IMR-90 (cell line): ENCODE data around the gene PHEX. TPM values are rescaled to one million over a fixed set of nuclear protein-coding genes. Genes with fewer than 3 reads are reported as not detected.

Experiments
- ATAC-seq: fragments of 200-7000 bp; cut with Tn5 transposase; 2 replicates; pipeline ENCODE4 v1.9.1; 2020; ENCODE audit warnings: low read depth, mild to moderate bottlenecking, moderate library complexity
- BruUV-seq: library from RNA; stranded (reverse); fragments of 400-500 nt; replicated peaks from 2 replicates; lab custom pipeline; 2021; lab: Mats Ljungman, UMichigan
- CTCF ChIA-PET: fragments of 300-600 bp; formaldehyde crosslinking; extraction: SDS; loops from one replicate; lab custom pipeline; 2021; ENCODE audit warnings: antibody characterized with exemption; lab: Yijun Ruan, JAX
- POLR2A ChIA-PET: fragments of 300-600 bp; sonication (Branson Sonifier 250); formaldehyde crosslinking; loops from one replicate; lab custom pipeline; 2022; ENCODE audit warnings: antibody characterized with exemption; ENCODE audit not compliant: unreplicated experiment; lab: Charles Lee
- DNase-seq: peaks from one replicate; pipeline ENCODE4 v3.0.0; 2013
- H2AFZ ChIP-seq: replicated peaks from 2 replicates; pipeline ENCODE3; 2013; ENCODE audit warnings: low read length, mild to moderate bottlenecking; ENCODE audit not compliant: poor library complexity
- H2AK5ac ChIP-seq: 2 replicates; pipeline ENCODE4 v1.6.1; 2013; ENCODE audit warnings: low read depth, low read length, inconsistent platforms
- H2AK9ac ChIP-seq: replicated peaks from 2 replicates; pipeline ENCODE3; 2013; ENCODE audit warnings: mild to moderate bottlenecking, low read depth, low read length, moderate library complexity; ENCODE audit not compliant: poor library complexity
- H2BK120ac ChIP-seq: 2 replicates; pipeline ENCODE4 v1.6.1; 2013; ENCODE audit warnings: low read depth, low read length, inconsistent platforms
- H2BK15ac ChIP-seq: 3 replicates; pipeline ENCODE4 v1.6.1; 2013; ENCODE audit warnings: low read depth, low read length, inconsistent platforms
- H2BK20ac ChIP-seq: 2 replicates; pipeline ENCODE4 v1.6.1; 2013; ENCODE audit warnings: low read depth, mild to moderate bottlenecking, inconsistent platforms, low read length, moderate library complexity
- H2BK5ac ChIP-seq: 2 replicates; pipeline ENCODE4 v1.6.1; 2013; ENCODE audit warnings: mild to moderate bottlenecking, low read depth, low read length, inconsistent platforms; ENCODE audit not compliant: poor library complexity, severe bottlenecking
- H3K14ac ChIP-seq: replicated peaks from 2 replicates; pipeline ENCODE4 v1.6.1; 2013; ENCODE audit warnings: low read depth, low read length, inconsistent platforms
- H3K18ac ChIP-seq: 2 replicates; pipeline ENCODE4 v1.6.1; 2013; ENCODE audit warnings: low read depth, low read length, control low read depth
- H3K23ac ChIP-seq: 2 replicates; pipeline ENCODE4 v1.6.1; 2013; ENCODE audit warnings: low read depth, low read length, inconsistent platforms
- H3K27ac ChIP-seq: 2 replicates; pipeline ENCODE4 v1.5.1; 2013; ENCODE audit warnings: mild to moderate bottlenecking, control low read depth, low read length; ENCODE audit not compliant: insufficient read depth
- H3K27me3 ChIP-seq: 2 replicates; pipeline ENCODE4 v1.6.1; 2013; ENCODE audit warnings: low read length; ENCODE audit not compliant: control insufficient read depth, insufficient read depth
- H3K36me3 ChIP-seq: 2 replicates; pipeline ENCODE4 v1.6.1; 2013; ENCODE audit warnings: low read length, mixed read lengths; ENCODE audit not compliant: control insufficient read depth, insufficient read depth
- H3K4ac ChIP-seq: 2 replicates; pipeline ENCODE4 v1.6.1; 2013; ENCODE audit warnings: low read depth, low read length, inconsistent platforms
- H3K4me1 ChIP-seq: 2 replicates; pipeline ENCODE4 v1.6.1; 2013; ENCODE audit warnings: low read length, mixed read lengths; ENCODE audit not compliant: control insufficient read depth, insufficient read depth
- H3K4me2 ChIP-seq: 2 replicates; pipeline ENCODE4 v1.6.1; 2013; ENCODE audit warnings: low read depth, mild to moderate bottlenecking, control low read depth, low read length, moderate library complexity
- H3K4me3 ChIP-seq: 2 replicates; pipeline ENCODE4 v1.5.1; 2013; ENCODE audit warnings: low read depth, mild to moderate bottlenecking, control low read depth, low read length, moderate library complexity; ENCODE audit not compliant: insufficient read depth
- H3K56ac ChIP-seq: 2 replicates; pipeline ENCODE4 v1.6.1; 2013; ENCODE audit warnings: low read length, inconsistent platforms; ENCODE audit not compliant: insufficient read depth; ENCODE audit errors: extremely low read depth
- H3K79me1 ChIP-seq, 2 experiments: 2 replicates each; pipeline ENCODE4 v1.6.1; 2013; ENCODE audit warnings: low read length in 2 of 2, inconsistent platforms in 1 of 2, low read depth in 1 of 2
- H3K9ac ChIP-seq: 2 replicates; pipeline ENCODE4 v1.6.1; 2013; ENCODE audit warnings: low read depth, low read length, control low read depth
- H3K9me1 ChIP-seq: 2 replicates; pipeline ENCODE4 v1.6.1; 2013; ENCODE audit warnings: low read length, inconsistent platforms; ENCODE audit not compliant: insufficient read depth
- H3K9me3 ChIP-seq: 2 replicates; pipeline ENCODE4 v1.6.1; 2013; ENCODE audit warnings: low read length; ENCODE audit not compliant: control insufficient read depth, insufficient read depth
- H4K20me1 ChIP-seq: 2 replicates; pipeline ENCODE4 v1.6.1; 2013; ENCODE audit warnings: low read length, inconsistent platforms; ENCODE audit not compliant: insufficient read depth
- H4K5ac ChIP-seq: 2 replicates; pipeline ENCODE4 v1.6.1; 2013; ENCODE audit warnings: mild to moderate bottlenecking, low read depth, low read length, control low read depth
- H4K8ac ChIP-seq, 2 experiments: 2 replicates each; pipeline ENCODE4 v1.6.1; 2013; ENCODE audit warnings: low read depth in 2 of 2, low read length in 2 of 2, control low read depth in 1 of 2, inconsistent platforms in 1 of 2
- H4K91ac ChIP-seq: 2 replicates; pipeline ENCODE4 v1.6.1; 2013; ENCODE audit warnings: low read depth, low read length, inconsistent platforms; ENCODE audit not compliant: insufficient read depth
- CEBPB ChIP-seq: IDR thresholded peaks from 2 replicates; pipeline ENCODE4 v1.6.1; 2012; ENCODE audit warnings: low read depth, low read length, improper control_type of control experiment
- CHD1 ChIP-seq: IDR thresholded peaks from 2 replicates; pipeline ENCODE4 v1.6.1; 2012; ENCODE audit warnings: low read depth, low read length, improper control_type of control experiment
- FOS ChIP-seq: fragments of 150-350 bp; IDR thresholded peaks from 2 replicates; pipeline ENCODE4 v1.6.1; 2016; ENCODE audit warnings: low read depth, low read length
- NFE2L2 ChIP-seq: fragments of 150-350 bp; IDR thresholded peaks from 2 replicates; pipeline ENCODE4 v1.6.1; 2016; ENCODE audit warnings: low read depth, mild to moderate bottlenecking, low read length
- RCOR1 ChIP-seq: IDR thresholded peaks from 2 replicates; pipeline ENCODE4 v1.6.1; 2012; ENCODE audit warnings: mild to moderate bottlenecking, low read length, improper control_type of control experiment; ENCODE audit not compliant: insufficient replicate concordance
- RFX5 ChIP-seq: IDR thresholded peaks from 2 replicates; pipeline ENCODE4 v1.8.0; 2012; ENCODE audit warnings: low read depth, mild to moderate bottlenecking, low read length, moderate library complexity
- SMC3 ChIP-seq: fragments of 150-350 bp; IDR thresholded peaks from 2 replicates; pipeline ENCODE4 v1.6.1; 2016; ENCODE audit warnings: low read depth, mild to moderate bottlenecking, antibody characterized with exemption, low read length, moderate library complexity
- USF2 ChIP-seq: fragments of 150-350 bp; IDR thresholded peaks from 2 replicates; pipeline ENCODE4 v1.6.1; 2017; ENCODE audit warnings: mild to moderate bottlenecking, antibody characterized with exemption, low read length, low read depth
- WGBS, 2 experiments: methylation state at CpG; one replicate each; pipeline versions ENCODE4 v1.1.5 to v1.1.7; 2013; ENCODE audit warnings: missing lambda C conversion rate in 2 of 2; ENCODE audit not compliant: insufficient read length in 1 of 2; ENCODE audit errors: extremely low coverage in 2 of 2; 5-methylcytosine and 5-hydroxymethylcytosine counted together
- dilution Hi-C: fragments of 300-500 bp; cut with HindIII; formaldehyde crosslinking; loops from one replicate; pipeline ENCODE4 v1.14.3; 2018; ENCODE audit warnings: low sequenced_read_pairs; ENCODE audit not compliant: unreplicated experiment
- in situ Hi-C: fragments of 300-500 bp; cut with MboI; formaldehyde crosslinking; loops from 3 replicates; pipeline ENCODE4 v1.14.3; 2019; ENCODE audit warnings: low sequenced_read_pairs, inconsistent platforms, mixed read lengths
- intact Hi-C: fragments of 100-400 bp; cut with micrococcal nuclease; formaldehyde crosslinking; loops from 2 replicates; pipeline ENCODE4 v1.10.0; 2022
- polyA plus RNA-seq, 3 experiments: library from polyadenylated mRNA; depleted of rRNA; stranded (reverse); fragments of >200 nt; gene quantifications; 2 replicates each; pipeline ENCODE4 v1.2.3, GENCODE V29; 2012; ENCODE audit warnings: low replicate concordance in 1 of 3
- total RNA-seq: library from RNA; depleted of rRNA; stranded (reverse); fragments of >200 nt; gene quantifications from 2 replicates; pipeline ENCODE4 v1.2.3, GENCODE V29; 2012

The PHEX gene
- total and polyA plus RNA-seq, 2 of the 4 experiments (the other 2 are of a cell fraction) = 0.10 to 0.18 TPM

GRCh38 chrX:22193851-22194659 is 161.9 kb downstream of the PHEX start:
- no peak overlapping the region for H3K18ac ChIP-seq
- DNase-seq (no peak), ATAC-seq (no peak)
- H3K9me1 ChIP-seq = no peaks in the 10 kb centered on the region
- no peaks in the 10 kb centered on the region for H4K20me1 ChIP-seq
- CTCF ChIA-PET = no interaction called here
- in situ Hi-C loops (no loop called here), intact Hi-C loops (no loop called here), dilution Hi-C loops (no loop called here)
- no peaks in the 10 kb centered on the region for H3K36me3 ChIP-seq
- H3K56ac ChIP-seq = no peak overlapping the region
- H4K91ac ChIP-seq = no peak overlapping the region
- H3K27ac ChIP-seq = no peak overlapping the region
- no peak overlapping the region for H3K23ac ChIP-seq
- H3K79me1 ChIP-seq = no peaks in the 10 kb centered on the region
- no peak overlapping the region for H3K9ac ChIP-seq
- no peak overlapping the region for H2BK20ac ChIP-seq
- no peaks in the 10 kb centered on the region; the same call in 1 of the 2 replicates for H3K27me3 ChIP-seq
- H3K4me3 ChIP-seq = no peak overlapping the region
- no peak overlapping the region for H2AK9ac ChIP-seq
- H4K8ac ChIP-seq = no peak overlapping the region
- H3K4me1 ChIP-seq = no peaks in the 10 kb centered on the region
- H2AFZ ChIP-seq = no peak overlapping the region
- H2BK120ac ChIP-seq = no peak overlapping the region
- TF ChIP-seq RCOR1 = no peak
- no peak for TF ChIP-seq USF2
- no peak for TF ChIP-seq CEBPB
- TF ChIP-seq CHD1 = no peak
- TF ChIP-seq FOS = no peak
- no peak for TF ChIP-seq NFE2L2
- TF ChIP-seq SMC3 = no peak
- no peak for TF ChIP-seq RFX5
- H3K4ac ChIP-seq = no peak overlapping the region
- no peak overlapping the region for H4K5ac ChIP-seq
- no peak overlapping the region for H3K14ac ChIP-seq
- no peak overlapping the region for H3K4me2 ChIP-seq
- no peaks in the 10 kb centered on the region for H3K9me3 ChIP-seq
- no peak overlapping the region for H2AK5ac ChIP-seq
- no peak overlapping the region for H2BK15ac ChIP-seq
- no peak overlapping the region for H2BK5ac ChIP-seq
- POLR2A ChIA-PET = no interaction called here
- whole genome bisulfite sequencing, 2 experiments = no CpG with 5 or more reads among the region's 8 CpGs
- no TSS peak for BruUV-seq
